Measurements from ENCODE around the gene DTX3.
"Not testable (repeated sequence)": the region's sequence is repeated elsewhere in the genome, so short reads cannot be mapped to it uniquely, and the experiment has no call there.

DTX3 gene

DNA sequence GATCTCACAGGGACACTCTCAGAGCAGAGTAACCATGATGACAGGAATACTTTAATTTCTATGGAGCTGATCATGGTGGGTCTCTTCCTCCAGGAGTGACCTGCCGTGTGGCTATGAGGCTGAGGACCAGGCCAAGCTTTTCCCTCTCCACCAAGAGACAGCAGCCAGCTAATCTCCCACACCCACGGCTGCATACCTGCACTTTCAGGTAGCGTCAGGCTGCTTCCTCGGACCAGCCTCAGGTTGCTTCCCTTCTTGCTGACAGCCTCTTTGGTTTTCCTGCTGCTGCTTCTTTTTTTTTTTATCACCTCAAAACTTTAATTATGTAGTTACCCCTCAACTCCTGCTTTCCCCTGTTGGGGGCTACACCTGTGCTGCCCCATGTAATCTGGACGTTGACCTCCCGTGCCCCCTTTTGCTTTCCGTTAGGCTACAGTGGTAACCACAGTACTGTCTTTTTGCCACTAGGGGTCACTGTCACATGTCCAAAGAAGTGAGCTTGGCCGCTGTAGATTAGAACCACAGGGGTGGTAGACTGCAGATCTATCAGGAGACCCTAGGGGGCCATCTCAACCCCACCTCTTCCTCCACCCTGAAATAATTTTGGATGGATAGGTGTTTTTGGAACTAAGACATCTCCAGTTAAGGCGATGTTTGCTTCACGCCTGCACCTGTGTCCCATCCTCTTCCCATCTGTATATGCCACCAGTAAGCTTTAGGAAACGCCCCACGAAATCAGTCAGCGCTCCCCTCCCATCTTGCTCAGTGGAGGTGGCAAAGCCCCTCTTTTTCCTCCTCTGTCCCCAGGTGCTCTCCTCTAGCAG is 21.4 kb upstream of the DTX3 start:
- DNase-seq: peak; percentile 91

DNA sequence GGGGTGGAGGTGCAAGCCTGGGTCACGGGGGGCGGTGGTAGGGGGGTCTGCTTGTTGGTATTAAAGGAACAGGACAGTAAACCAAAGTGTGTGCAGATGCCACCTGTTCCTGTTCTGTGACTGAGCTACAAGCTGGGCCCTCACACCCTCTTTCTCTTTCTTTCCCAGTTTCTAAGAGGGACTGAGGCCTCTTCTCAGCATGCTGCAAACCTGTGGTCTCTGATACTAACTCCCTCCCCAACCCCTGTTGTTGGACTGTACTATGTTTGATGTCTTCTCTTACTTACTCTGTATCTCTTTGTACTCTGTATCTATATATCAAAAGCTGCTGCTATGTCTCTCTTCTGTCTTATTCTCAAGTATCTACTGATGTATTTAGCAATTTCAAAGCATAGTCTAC is 20.6 kb upstream of the DTX3 start:
- no peak for DNase-seq

DNA sequence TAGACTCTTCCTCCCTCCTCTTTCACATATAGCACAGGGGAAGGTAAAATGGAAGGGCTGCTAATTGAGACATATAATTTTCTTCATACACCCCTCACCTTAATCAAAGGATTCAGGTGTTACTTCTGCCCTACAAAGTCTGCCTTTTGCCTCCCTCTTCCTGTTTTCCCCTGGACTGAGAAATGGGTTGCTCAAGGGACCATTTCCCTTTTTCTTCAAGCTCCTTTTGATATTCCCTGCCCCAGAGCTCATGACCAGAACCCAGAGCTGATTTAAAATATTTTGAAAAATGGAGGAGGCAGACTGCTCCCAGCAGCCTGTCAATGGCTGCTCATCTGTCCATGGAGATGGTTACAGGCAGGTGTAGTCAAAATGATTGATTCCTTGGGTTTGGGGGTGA is 19.9 kb upstream of the DTX3 start:
- no peak for DNase-seq

DNA sequence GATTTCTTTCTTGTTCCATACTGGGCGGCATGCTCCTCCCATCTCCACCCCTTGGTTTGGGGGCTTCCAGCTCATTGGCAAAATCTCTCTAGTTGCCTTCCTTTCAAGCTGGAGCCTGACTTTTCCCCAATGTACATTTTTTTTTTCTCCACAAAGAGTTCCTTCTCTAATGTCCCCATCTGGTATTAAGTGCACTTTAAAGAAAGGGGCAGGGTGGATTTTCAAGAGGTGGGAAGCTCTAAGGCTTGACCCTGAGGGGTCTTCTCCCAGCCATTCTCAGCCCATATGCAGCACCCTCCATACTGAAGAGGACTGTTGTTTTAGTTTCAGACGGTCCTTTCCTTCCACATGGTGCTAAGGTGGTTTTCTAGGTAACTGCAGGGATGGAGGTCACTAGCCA is 19.5 kb upstream of the DTX3 start:
- no peak for DNase-seq

DNA sequence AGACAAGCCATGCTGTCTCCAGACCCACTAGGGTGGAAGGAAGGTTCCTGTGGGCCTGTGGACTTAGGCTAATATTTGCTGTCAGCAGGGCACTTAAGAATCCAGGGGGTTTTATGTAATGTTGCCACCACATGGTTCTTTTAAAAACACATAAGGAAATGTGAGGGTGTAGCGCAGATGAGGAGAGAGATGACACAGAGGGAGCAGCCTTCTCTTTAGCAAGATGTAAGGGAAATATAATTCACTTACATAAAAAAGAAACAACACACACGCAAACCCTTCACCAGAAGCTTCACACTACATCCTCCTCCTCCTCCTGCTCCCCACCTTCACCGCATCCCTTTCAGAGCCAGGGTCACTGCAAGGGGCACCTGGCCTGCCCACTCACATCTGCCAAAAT is 18.5 kb upstream of the DTX3 start:
- no peak for DNase-seq

DNA sequence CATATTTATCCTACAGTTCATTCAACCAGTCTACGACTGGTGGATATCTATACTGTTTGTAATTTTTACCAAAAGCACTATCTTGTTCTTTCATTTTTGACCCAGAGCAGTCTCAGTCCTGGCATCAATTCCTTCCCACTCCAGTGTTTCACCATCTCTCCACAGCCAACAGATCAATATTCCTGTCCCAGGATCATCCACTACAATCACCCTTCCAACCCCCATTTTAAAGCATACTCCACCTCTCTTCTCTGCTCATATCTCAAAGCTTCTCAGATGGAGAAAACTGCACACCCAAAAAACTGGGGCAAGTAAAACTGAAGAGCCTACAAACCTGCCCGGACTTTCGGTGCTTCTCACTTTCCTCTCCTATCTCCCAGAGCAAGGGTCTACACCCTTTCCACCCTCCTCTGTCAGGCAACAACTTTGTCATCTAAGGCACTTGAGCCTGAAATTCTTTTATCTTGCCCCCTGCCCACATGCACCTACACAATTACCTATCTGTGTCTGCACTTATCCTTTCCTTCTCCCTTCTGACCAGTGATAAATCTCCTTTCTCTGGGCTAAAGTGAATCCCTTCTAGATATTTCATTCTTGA is 17.7 kb upstream of the DTX3 start:
- DNase-seq: no peak

DNA sequence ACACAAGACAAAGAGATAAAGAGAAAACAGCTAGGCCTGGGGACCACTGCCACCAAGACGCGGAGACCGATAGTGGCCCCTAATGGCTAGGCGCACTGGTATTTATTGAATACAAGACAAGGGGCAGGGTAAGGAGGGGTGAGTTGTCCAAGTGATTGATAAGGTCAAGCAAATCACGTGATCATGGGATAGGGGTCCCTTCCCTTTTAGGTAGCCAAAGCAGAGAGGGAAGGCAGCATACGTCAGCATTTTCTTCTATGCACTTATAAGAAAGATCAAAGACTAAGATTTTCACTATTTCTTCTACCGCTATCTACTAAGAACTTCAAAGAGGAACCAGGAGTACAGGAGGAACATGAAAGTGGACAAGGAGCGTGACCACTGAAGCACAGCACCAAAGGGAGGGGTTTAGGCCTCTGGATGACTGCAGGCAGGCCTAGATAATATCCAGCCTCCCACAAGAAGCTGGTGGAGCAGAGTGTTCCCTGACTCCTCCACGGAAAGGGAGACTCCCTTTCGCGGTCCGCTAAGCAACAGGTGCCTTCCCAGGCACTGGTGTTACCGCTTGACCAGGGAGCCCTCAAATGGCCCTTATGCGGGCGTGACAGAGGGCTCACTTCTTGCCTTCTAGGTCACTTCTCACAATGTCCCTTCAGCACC is 15.5 kb upstream of the DTX3 start:
- not testable (repeated sequence) for DNase-seq

DNA sequence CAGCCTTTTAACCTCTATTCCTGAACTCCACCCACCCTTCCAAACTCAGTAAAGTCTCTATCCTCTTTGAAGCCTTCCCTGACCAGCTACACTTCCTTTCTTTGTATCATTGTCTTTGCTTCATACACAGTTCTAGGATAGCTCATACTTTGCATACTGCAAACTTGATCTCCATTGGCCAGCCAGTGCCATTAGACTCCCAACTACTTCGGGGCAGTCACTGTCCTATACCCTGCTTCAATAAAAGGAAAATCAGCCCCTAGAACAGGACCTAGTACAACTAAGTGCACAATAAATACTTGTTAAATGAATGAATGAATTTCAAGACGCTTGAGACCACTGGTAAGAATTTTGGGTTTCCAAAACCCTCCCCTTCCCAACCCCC is 14.2 kb upstream of the DTX3 start:
- no peak for DNase-seq

DNA sequence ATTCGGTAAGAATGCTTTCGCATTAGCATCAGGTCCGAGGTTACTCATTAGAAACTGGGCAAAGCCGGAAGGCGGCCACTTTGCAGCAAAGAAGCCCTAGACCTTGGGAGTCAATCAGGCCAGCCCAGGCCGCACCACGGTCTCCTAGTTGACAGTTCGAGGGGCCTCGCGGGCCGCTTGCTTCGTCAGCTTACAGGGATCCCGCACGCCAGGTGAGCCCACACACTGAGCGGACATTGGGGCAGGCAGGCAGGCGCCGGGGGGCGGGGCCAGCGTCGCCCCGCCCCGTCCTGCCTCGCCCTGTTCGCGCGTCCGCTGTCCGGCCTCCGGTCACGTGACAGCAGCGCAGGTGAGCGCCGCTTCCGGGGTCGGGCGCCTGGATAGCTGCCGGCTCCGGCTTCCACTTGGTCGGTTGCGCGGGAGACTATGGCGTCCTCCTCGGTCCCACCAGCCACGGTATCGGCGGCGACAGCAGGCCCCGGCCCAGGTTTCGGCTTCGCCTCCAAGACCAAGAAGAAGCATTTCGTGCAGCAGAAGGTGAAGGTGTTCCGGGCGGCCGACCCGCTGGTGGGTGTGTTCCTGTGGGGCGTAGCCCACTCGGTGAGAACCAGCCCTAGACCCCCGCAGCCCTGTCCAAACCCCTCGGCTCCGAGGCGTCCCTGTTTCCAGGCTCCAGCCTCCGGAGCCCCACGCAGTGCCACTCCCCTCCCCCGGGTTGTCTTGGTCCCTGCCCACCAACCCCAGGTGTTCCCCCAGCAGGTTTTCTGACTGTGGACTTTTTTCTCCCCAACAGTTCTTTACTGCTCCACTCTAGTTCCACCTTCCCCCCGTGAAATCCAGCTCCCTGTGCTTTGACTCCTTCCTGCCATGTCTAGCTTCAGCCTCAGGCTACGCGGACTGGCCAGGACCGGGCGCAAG is 13.5 kb upstream of the DTX3 start, which contains the start of gene PIP4K2C:
Gene PIP4K2C (plus strand): TSS at position 329 of the 918 bp plus-strand sequence. CDS start 98 bp downstream, at position 427.
- peak; percentile 83 for DNase-seq

DNA sequence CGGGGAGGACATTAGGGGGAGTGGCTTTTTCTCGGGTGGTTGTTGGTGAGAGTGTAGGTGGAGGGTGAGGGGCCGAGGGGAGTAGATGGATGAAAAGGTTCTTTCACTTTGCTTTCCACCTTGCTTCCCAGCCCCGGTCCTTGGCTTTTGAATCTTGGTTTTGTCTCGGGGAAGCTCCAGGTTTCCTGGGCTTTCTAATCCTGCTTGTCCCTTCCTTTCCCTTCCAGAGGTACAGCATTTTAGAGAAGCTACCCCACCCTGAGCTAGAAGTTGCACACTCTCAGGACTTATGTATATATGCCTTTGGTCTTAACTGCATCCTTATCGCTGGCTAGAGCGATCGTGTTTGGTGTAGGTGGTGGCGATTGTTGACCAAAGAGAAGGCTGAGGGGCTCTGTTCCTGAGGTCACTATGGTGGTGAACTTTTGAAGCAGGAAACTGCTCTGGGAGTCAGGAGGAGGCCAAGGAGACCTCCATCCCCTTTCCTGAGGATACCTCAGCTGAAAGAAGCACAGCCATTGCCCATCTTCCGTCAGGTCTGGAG is 12.8 kb upstream of the DTX3 start:
- DNase-seq: no peak

DNA sequence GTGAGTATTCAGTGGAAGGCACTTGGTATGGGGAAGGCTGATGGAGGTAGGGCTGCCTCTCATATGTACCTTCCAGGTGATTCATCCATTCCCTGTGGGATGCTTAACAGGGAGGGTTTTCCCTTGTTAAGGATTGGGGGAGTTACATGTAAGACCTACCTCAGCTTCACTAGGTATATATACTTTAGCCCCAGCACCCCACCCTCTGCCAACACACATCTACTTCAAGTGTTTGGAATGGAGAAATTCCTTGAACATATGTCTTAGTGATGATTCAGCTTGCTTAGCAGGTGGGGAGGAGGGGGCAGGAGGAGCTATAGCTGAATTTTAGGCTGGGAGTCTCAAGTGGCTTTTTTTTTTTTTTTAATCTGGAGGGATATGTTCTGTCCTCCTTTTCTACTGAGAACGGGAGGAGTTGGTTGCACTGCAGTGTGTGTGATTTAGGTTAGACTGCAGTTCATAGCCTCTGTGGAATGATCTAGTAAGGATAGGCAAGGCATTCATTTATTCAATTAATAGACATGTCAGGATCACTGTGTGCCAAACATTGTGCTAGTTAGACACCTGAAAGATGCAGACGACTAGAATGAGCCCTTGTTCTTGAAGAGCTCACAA is 12.0 kb upstream of the DTX3 start:
- no peak for DNase-seq

DNA sequence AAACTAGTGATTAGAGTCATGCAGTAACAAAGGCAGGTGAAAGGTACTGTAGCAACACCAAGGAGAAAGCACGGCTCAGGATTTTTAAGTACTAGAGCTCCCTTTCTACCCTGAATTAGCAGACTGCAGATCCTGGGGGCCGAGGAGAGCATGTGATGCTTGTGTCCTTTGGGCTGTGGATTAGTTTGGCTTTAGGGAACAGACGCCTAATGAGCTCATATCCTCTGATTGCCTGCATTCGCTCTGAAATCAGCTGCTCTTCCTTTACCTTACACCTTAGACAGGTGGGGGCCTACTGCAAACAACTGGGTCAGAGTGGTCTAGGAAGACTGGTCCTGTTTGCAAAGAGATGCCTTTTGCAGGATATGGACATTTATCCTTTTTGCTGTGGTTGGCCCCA is 11.4 kb upstream of the DTX3 start:
- no peak for DNase-seq

DNA sequence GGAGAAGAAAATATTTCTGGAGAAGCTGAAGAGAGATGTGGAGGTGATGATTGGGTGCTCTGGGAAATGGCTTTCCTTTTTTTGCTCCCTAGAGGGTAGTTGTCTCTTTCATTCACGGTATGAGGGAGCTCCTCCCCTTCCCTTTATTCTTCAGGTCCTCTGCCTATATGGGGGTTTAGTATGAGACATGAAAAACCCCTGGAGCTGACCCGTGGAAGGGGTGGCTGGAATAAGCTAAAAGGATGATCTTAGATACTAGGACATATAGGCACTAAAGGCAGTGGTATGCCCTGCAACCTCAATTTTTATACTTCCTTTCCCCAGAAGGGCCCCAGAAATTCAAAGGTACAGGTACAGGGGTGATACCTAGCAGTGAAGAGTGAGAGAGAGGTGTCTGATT is 4.2 kb upstream of the DTX3 start:
- DNase-seq: no peak

DNA sequence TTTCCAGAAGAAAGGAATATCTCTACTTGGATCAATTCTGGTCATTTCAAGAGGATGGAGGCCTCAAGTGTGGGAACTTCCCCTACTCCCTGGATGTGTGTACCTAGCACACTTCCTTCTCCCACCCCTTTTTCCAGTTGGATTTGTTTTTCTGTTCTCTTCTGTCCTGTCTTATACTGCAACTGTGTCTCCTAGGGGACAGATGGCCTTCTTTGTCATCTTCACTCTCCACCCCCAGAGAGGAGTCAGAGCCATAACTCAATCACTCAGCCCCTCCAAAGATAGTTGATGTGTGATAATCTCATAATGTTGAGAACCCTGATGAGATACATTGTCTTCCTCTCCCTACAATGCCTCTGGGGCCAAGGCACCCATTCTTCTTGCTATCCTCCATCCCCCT is 2.1 kb upstream of the DTX3 start:
- no peak for DNase-seq

DNA sequence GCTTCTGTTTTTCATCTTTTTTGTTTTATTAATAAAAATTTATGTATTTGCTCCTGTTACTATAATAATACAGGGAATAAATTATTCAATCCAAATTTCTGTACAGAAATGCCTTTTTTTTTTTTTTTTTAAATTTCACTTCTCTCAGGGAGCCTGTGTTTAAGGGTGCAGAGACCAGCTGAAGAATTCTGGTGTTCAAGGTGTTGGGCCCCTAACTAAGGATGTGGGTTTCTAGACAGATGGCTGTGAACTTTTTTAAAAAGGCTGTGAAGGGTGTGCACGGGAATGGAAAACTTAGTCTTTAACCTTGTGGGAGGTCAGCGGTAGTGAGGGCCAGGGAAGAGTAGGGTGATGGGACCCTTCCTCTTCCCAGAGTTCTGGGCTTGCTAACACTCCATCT is 1.3 kb upstream of the DTX3 start:
- no peak for DNase-seq

DNA sequence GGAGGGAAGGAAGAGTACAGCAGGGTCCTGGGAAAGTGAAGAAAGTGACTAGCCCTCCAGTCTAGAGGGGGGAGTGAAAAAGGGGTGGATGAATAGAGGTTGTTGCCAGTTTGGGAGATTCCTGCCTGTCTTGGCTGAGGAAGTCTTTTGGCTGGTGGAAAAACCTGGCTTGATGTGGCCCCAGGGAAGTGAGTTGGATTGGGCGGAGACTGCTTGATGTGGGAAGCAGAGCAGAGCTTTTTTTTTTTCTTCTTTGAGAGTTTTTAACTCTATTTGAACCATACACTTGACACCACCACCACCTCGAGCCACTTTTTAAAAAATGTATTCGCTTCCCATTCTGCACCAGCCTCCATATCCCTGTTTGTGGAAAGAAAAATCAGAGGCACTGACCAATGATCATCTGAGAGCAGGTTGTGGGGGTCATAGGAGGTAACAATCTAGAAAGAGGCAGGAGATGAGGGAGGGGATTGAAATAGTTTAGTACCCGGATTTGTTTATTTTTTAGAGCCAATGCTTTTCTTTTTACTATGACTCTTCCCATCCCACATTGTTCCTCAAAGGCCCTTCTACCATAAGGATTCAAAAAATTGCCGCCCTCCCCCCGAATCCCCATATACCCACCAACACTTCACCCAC is 690 bp upstream of the DTX3 start:
- peak; percentile 88 for DNase-seq

DNA sequence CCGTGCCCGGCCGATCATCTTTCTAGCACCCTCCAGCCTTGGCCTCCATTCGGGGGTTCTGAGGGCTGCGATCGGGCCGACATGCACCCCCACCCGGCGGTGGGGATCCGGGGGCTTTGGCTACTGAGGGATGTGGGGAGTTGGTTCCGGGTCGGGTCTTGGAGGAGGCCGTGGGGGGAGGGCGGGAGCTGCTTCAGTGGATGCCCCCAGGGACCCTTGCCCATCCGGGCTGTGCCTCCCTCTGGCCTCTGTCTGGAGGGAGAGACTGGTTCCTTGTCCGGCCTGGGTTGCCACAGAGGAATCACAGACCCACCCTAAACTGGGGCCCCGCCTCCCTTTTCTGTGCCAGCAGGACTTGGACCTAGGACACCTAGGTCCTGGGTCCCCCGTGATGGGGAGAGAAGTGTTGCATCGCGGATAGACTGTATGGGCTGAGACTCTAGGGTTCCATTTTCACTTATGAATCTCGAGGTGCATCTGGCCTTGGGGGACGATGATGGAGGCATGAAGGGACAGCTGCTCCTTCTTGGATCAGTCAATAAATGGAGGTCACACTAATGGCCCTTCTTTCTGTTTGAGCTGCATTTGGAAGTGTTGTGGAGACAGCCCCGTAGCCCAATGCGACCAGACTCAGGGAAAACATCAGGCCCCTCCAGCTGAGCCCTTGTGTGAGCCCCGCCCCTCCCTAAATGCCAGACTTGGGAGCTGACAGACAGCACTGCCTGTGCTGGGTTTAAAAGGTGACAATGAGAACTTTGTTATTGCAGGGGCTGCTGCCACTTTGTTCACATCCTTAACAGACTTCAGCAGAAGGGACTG is 577 bp downstream of the DTX3 start:
- no peak for DNase-seq

DNA sequence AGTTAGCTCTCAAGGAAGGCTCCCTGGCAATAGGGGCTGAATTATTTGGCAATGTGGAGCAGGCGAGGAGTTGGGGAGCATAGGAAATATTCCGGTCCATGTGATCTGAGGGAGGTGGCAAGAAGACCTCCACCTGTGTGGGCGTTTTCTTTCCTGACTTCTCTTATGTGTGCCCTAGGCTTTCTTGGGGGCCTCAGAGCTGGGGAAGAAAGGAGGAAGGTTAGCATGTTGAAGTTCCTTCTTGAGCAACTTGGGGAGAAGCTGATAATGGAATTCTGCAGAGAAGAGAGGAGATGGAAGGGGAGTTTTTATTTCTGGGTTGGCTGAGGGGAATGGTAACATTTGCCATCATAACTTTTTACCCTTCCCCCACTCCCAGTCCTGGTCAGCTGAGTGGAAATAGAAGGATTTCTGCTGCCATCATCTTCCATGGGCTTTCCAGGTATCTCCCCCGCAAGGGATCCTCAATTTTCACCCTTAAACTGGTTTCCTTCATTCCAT is 1.2 kb downstream of the DTX3 start:
- no peak for DNase-seq

DNA sequence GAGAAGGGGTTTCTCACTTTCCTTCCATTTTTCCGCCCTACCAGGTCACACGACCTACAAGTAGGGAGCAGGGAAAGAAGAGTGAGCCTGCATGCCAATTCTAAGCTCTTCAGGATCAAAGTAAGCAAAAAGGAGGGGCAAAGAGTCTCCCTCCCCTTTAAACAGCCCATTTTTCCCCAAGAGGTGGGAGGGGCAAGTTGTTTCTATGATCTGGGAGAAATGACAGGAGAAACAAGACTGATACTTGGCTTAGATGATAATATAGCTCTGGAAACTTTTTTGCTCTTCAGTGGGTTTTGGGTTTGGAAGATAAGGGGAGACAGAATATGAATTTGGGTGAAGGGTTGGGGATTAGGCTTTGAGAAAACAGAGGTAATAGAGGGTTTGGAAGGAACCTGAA is 1.8 kb downstream of the DTX3 start:
- no peak for DNase-seq

DNA sequence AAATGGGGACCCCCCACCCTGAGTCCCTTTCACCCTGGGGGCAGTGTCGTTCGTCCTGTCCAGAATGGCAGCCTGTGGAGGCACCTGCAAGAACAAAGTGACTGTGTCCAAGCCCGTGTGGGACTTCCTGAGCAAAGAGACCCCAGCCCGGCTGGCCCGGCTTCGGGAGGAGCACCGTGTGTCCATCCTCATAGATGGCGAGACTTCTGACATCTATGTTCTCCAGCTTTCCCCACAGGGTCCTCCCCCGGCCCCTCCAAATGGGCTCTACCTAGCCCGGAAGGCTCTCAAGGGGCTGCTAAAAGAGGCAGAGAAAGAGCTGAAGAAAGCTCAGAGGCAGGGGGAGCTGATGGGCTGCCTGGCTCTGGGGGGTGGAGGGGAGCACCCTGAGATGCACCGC is 2.2 kb downstream of the DTX3 start:
- DNase-seq: no peak
